ENCODE data around the gene MRPL24.
"Not testable (repeated sequence)": the region's sequence is repeated elsewhere in the genome, so short reads cannot be mapped to it uniquely, and the experiment has no call there.

Gene MRPL24

DNA sequence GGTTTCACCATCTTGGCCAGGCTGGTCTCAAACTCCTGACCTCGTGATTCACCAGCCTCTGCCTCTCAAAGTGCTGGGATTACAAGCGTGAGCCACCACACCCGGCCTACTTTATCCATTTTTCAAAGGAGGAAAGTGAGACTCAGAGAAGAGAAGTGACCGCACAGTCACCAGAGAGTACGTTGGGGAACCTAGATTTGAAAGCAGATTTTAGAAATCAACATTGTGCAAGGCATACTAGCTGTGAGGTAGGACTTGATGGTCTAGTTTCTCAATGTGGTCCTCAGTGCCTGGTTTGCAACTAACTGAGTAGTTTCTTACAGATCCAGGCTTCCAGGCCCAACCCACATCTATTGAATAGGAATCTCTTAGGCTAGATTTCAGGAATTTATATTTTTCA lies 24.8 kb upstream of the MRPL24 start:
- no peak for DNase-seq (ENCODE audit: low read depth, low spot score)
- POLR2A ChIA-PET = interaction anchor here (2.2 kb wide), 1 partner anchor 14 kb away, joined by 17 read pairs; the partner anchor contains the start of gene HDGF
- CTCF ChIA-PET = interaction anchor here (0.7 to 9.6 kb wide), 8 partner anchors 9 to 126 kb away, joined by 3 to 69 read pairs (median 4); partner anchors contain the start of genes HDGF, ISG20L2 and METTL25B
- TF ChIP-seq CTCF (IDR thresholded peaks at IDR 0.05; ENCODE audit: insufficient read depth, low read length, missing control alignments) = no peak
- peak overlapping the region; percentile 95 for H3K4me3 ChIP-seq (ENCODE audit: low read depth, low read length)

- H3K4me3 ChIP-seq (ENCODE audit: low read depth, low read length); POLR2A ChIA-PET; DNase-seq (ENCODE audit: low read depth, low spot score): not testable (repeated sequence)
- CTCF ChIA-PET = interaction anchor here (0.7 to 9.6 kb wide), 4 partner anchors 13 to 73 kb away, joined by 3 to 69 read pairs (median 7); partner anchors contain the start of genes HDGF, ISG20L2 and METTL25B
Measured at GRCh38 chr1:156765136-156765535, 24.2 kb upstream of the MRPL24 start.

DNA sequence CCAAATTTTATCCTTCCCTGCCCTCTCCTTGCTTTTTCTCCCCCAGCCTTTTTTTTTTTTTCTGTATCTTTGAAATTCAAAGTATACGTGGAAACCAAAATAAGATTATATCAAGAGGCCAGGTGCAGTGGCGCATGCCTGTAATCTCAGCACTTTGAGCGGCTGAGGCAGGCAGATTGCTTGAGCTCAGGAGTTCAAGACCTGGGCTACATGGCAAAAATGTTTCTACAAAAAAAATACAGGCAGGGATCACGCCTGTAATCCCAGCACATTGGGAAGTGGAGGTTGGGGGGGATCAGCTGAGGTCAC lies 19.9 kb upstream of the MRPL24 start:
- POLR2A ChIA-PET = no interaction called here
- DNase-seq (ENCODE audit: low read depth, low spot score) = no peak
- TF ChIP-seq CTCF (IDR thresholded peaks at IDR 0.05; ENCODE audit: insufficient read depth, low read length, missing control alignments) = no peak
- no peak overlapping the region for H3K4me3 ChIP-seq (ENCODE audit: low read depth, low read length)
- CTCF ChIA-PET = interaction anchor here (2.0 kb wide), 1 partner anchor 100 kb away, joined by 4 read pairs; the partner anchor contains the start of gene NTRK1

DNA sequence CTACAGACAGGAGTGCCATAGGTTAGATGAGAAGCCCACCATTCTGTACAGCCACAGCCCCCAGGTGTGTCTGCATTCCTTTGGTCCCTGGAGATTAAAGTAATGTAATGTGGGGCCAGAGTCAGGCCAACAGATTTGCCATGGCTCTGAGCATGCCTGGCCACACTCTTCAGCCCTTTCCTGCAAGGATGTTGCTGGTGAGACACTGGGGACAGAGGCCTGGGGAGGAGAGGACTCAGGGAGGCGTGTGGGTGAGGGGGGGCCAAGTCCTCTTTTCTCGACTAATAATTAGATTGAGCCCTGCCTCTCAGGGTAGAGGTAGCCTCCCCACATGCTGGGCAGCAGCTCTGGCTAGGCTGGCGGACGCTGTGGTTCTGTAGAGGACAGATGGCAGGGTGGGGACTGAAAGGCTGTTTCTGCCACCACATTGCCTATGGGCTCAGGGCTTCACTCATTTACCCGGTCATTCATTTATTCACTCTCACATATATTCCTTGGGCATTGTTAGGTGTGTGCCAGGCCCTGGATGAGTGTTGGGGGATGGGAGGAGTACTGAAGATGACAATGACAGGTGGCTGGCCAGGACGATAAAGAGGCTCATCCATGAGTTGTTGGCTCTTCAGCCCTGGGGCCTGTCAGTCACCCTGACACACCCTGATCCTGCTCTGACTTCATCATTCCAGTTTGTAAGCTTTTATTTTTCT lies 19.4 kb upstream of the MRPL24 start:
- DNase-seq (ENCODE audit: low read depth, low spot score) = no peak
- no peak overlapping the region for H3K4me3 ChIP-seq (ENCODE audit: low read depth, low read length)
- CTCF ChIA-PET = interaction anchor here (2.0 kb wide), 1 partner anchor 100 kb away, joined by 4 read pairs; the partner anchor contains the start of gene NTRK1
- POLR2A ChIA-PET = no interaction called here
- no peak for TF ChIP-seq CTCF (IDR thresholded peaks at IDR 0.05; ENCODE audit: insufficient read depth, low read length, missing control alignments)

DNA sequence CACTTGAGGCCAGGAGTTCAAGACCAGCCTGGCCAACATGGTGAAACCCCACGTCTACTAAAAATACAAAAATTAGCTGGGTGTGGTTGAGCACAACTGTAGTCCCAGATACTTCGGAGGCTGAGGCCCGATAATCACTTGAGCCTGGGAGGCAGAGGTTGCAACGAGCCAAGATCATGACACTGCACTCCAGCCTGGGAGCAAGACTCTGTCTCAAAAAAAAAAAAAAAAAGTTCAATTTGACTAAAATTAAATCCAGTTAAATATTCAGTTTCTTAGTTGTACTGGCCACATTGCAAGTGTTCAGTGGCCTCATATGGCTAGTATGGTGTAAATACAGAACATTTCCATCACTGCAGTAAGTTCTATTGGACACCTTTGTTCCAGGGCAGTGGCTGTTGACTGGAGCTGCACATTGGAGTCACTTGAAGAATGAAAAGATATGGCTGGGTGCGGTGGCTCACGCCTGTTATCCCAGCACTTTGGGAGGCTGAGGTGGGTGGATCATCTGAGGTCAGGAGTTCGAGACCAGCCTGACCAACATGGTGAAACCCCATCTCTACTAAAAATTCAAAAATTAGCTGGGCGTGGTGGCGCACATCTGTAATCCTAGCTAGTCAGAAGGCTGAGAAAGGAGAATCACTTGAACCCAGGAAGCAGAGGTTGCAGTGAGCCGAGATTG lies 16.8 kb upstream of the MRPL24 start:
- DNase-seq (ENCODE audit: low read depth, low spot score); H3K4me3 ChIP-seq (ENCODE audit: low read depth, low read length): not testable (repeated sequence)
- CTCF ChIA-PET = interaction anchor here (0.6 to 1.3 kb wide), 3 partner anchors 8 to 68 kb away, joined by 3 to 4 read pairs (median 4); no protein-coding TSS in a partner anchor
- POLR2A ChIA-PET = interaction anchor here (1.3 kb wide), 1 partner anchor 29 kb away, joined by 3 read pairs; the partner anchor contains the start of genes ISG20L2 and METTL25B

GRCh38 chr1:156756355-156756754 lies 15.5 kb upstream of the MRPL24 start:
- POLR2A ChIA-PET = interaction anchor here (1.1 kb wide), 1 partner anchor 10 kb away, joined by 4 read pairs; the partner anchor contains the start of gene PRCC
- no peak for DNase-seq (ENCODE audit: low read depth, low spot score)
- CTCF ChIA-PET = interaction anchor here (1.0 to 1.5 kb wide), 3 partner anchors 10 to 134 kb away, joined by 3 to 4 read pairs (median 4); no protein-coding TSS in a partner anchor
- no peak for TF ChIP-seq CTCF (IDR thresholded peaks at IDR 0.05; ENCODE audit: insufficient read depth, low read length, missing control alignments)
- H3K4me3 ChIP-seq (ENCODE audit: low read depth, low read length) = no peak overlapping the region

GRCh38 chr1:156755527-156755950 lies 14.7 kb upstream of the MRPL24 start:
- DNase-seq (ENCODE audit: low read depth, low spot score) = no peak
- TF ChIP-seq CTCF (IDR thresholded peaks at IDR 0.05; ENCODE audit: insufficient read depth, low read length, missing control alignments) = no peak
- ChIA-PET POLR2A (no interaction called here), CTCF (interaction anchor here (1.1 kb wide), 1 partner anchor 68 kb away, joined by 3 read pairs; no protein-coding TSS in a partner anchor)
- H3K4me3 ChIP-seq (ENCODE audit: low read depth, low read length) = no peak overlapping the region

Data from AG04449 (cell line).